ENCODE measurements around the gene CCN6.

CCN6 gene

DNA sequence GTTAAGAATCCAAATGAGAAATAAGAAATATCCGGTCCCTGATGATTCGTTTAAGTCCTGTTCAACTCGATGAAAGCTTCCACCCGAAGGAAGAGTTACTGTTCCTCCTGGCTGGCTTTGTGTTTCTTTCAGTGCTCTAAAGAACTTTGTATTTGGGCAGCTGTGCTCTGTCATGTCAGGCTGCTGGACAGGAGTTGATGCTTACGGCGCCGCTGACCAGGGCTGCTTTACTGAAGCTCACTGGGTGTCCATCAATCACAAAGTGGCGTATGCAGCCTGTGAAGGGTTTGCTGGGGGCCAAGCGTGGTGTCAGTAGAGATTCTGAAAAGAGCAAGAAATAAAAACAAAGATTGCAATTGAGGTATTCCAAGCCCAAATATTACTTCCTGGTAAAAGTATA, 55.4 kb downstream of the CCN6 start:
- Histone ChIP-seq H3K9me2 (replicated peaks; ENCODE audit: insufficient read depth, low read length) (no peaks in the 10 kb centered on the region), H3K4me2 (ENCODE audit: low read depth, low read length) (no peak overlapping the region), H3F3A (ENCODE audit: insufficient read depth, low read length) (no peaks in the 10 kb centered on the region), H3K4me3 (ENCODE audit: low read length) (no peak overlapping the region), H3K9ac (ENCODE audit: low read length) (no peak overlapping the region), H3K9me3 (replicated peaks; ENCODE audit: insufficient read depth, low read length) (no peaks in the 10 kb centered on the region), H3K4me1 (ENCODE audit: low read length) (no peaks in the 10 kb centered on the region), H3K79me2 (ENCODE audit: low read length) (no peaks in the 10 kb centered on the region), H3K36me3 (replicated peaks; ENCODE audit: insufficient read depth, low read length) (no peaks in the 10 kb centered on the region), H3K27me3 (replicated peaks; ENCODE audit: insufficient read depth, low read length) (no peaks in the 10 kb centered on the region), H3K27ac (ENCODE audit: low read length) (no peak overlapping the region), H4K20me1 (ENCODE audit: insufficient read depth, low read length) (no peaks in the 10 kb centered on the region), H2AFZ (ENCODE audit: low read length) (no peak overlapping the region)
- TF ChIP-seq, protein P1, sequence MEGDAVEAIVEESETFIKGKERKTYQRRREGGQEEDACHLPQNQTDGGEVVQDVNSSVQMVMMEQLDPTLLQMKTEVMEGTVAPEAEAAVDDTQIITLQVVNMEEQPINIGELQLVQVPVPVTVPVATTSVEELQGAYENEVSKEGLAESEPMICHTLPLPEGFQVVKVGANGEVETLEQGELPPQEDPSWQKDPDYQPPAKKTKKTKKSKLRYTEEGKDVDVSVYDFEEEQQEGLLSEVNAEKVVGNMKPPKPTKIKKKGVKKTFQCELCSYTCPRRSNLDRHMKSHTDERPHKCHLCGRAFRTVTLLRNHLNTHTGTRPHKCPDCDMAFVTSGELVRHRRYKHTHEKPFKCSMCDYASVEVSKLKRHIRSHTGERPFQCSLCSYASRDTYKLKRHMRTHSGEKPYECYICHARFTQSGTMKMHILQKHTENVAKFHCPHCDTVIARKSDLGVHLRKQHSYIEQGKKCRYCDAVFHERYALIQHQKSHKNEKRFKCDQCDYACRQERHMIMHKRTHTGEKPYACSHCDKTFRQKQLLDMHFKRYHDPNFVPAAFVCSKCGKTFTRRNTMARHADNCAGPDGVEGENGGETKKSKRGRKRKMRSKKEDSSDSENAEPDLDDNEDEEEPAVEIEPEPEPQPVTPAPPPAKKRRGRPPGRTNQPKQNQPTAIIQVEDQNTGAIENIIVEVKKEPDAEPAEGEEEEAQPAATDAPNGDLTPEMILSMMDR (IDR thresholded peaks at IDR 0.05; ENCODE audit: low read length): no peak
- TF ChIP-seq EZH2 (optimal IDR thresholded peaks at IDR 0.05; ENCODE audit: low read depth, low read length) (no peak), EZH2phosphoT487 (IDR thresholded peaks at IDR 0.05; ENCODE audit: low read length) (no peak)
- no peak for DNase-seq

DNA sequence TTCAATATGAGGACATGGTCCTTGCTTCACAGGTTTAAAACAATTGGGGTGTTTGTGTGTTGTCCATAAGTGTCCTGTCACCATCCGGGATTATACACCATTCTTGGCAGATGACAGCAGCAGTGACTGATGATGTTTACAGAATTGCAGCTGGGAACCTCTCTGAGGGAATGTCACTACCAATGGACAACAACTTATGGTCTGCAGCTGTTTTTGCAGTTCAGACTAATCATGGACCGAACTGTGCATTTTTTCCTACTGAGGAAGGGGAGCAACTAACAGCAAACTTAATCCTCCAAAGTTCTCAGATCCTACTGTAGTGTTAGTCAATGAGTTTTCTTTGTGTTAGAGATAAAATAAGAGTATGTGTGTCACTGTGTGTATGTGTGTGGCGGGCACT, 59.5 kb downstream of the CCN6 start:
- Histone ChIP-seq H3K9ac (ENCODE audit: low read length) (no peak overlapping the region), H4K20me1 (ENCODE audit: insufficient read depth, low read length) (no peaks in the 10 kb centered on the region), H3K36me3 (replicated peaks; ENCODE audit: insufficient read depth, low read length) (no peaks in the 10 kb centered on the region), H3K4me2 (ENCODE audit: low read depth, low read length) (no peak overlapping the region), H3K27me3 (replicated peaks; ENCODE audit: insufficient read depth, low read length) (no peaks in the 10 kb centered on the region), H3K27ac (ENCODE audit: low read length) (no peak overlapping the region), H3K4me1 (ENCODE audit: low read length) (peaks cover 5% of the 10 kb centered on the region; the same call in 1 of the 2 replicates), H3F3A (ENCODE audit: insufficient read depth, low read length) (no peaks in the 10 kb centered on the region), H3K9me2 (replicated peaks; ENCODE audit: insufficient read depth, low read length) (no peaks in the 10 kb centered on the region), H3K79me2 (ENCODE audit: low read length) (no peaks in the 10 kb centered on the region), H3K4me3 (ENCODE audit: low read length) (no peak overlapping the region), H2AFZ (ENCODE audit: low read length) (no peak overlapping the region), H3K9me3 (replicated peaks; ENCODE audit: insufficient read depth, low read length) (no peaks in the 10 kb centered on the region)
- no peak for DNase-seq
- TF ChIP-seq EZH2 (optimal IDR thresholded peaks at IDR 0.05; ENCODE audit: low read depth, low read length) (no peak), EZH2phosphoT487 (IDR thresholded peaks at IDR 0.05; ENCODE audit: low read length) (no peak)
- TF ChIP-seq, protein P1 (IDR thresholded peaks at IDR 0.05; ENCODE audit: low read length): no peak

DNA sequence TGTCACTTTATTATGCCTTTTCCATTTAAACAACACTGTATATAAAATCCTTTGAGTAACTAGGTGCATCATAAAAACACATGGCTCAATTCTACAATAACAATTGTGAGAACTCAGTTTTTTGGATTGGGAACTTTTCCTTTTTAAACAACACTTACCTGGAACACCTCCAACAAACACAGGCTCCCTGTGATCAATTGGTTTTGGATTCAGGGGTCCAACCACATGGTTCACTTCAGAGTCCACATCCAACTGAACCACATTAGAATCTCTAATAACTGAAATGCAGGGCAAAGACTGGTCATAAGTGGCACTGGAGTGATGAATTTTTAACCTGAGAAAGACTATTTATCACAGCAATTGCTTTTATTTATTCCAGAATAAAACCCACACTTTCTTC, 60.0 kb downstream of the CCN6 start:
- no peaks in the 10 kb centered on the region for H3K9me2 ChIP-seq (replicated peaks; ENCODE audit: insufficient read depth, low read length)
- H3K36me3 ChIP-seq (replicated peaks; ENCODE audit: insufficient read depth, low read length): no peaks in the 10 kb centered on the region
- no peaks in the 10 kb centered on the region for H3K27me3 ChIP-seq (replicated peaks; ENCODE audit: insufficient read depth, low read length)
- no peak for DNase-seq
- H3K79me2 ChIP-seq (ENCODE audit: low read length): no peaks in the 10 kb centered on the region
- no peak overlapping the region for H3K27ac ChIP-seq (ENCODE audit: low read length)
- TF ChIP-seq EZH2 (optimal IDR thresholded peaks at IDR 0.05; ENCODE audit: low read depth, low read length) (no peak), EZH2phosphoT487 (IDR thresholded peaks at IDR 0.05; ENCODE audit: low read length) (no peak)
- TF ChIP-seq, protein P1 (IDR thresholded peaks at IDR 0.05; ENCODE audit: low read length): no peak
- no peak overlapping the region for H3K4me3 ChIP-seq (ENCODE audit: low read length)
- H3K9ac ChIP-seq (ENCODE audit: low read length): no peak overlapping the region
- H3F3A ChIP-seq (ENCODE audit: insufficient read depth, low read length): no peaks in the 10 kb centered on the region
- H3K4me1 ChIP-seq (ENCODE audit: low read length): peaks cover 5% of the 10 kb centered on the region; the same call in 1 of the 2 replicates
- H3K9me3 ChIP-seq (replicated peaks; ENCODE audit: insufficient read depth, low read length): no peaks in the 10 kb centered on the region
- H4K20me1 ChIP-seq (ENCODE audit: insufficient read depth, low read length): no peaks in the 10 kb centered on the region
- no peak overlapping the region for H3K4me2 ChIP-seq (ENCODE audit: low read depth, low read length)
- no peak overlapping the region for H2AFZ ChIP-seq (ENCODE audit: low read length)

Data from MM.1S (cell line).